Activated CD8-positive, alpha-beta memory T cell treated with anti-CD3 and anti-CD28 coated beads for 24 hours (primary cell): Measurements from ENCODE around the gene KRTAP5-9.

ENCODE experiments used
- DNase-seq: peaks from one replicate; pipeline ENCODE4 v3.0.0-alpha.2; 2020

Gene KRTAP5-9

GRCh38 chr11:71548120-71548519 is at the start of gene KRTAP5-9:
KRTAP5-9 (plus strand) TSS chr11:71548420; CDS start chr11:71548658, 238 bp downstream.
- no peak for DNase-seq

DNA sequence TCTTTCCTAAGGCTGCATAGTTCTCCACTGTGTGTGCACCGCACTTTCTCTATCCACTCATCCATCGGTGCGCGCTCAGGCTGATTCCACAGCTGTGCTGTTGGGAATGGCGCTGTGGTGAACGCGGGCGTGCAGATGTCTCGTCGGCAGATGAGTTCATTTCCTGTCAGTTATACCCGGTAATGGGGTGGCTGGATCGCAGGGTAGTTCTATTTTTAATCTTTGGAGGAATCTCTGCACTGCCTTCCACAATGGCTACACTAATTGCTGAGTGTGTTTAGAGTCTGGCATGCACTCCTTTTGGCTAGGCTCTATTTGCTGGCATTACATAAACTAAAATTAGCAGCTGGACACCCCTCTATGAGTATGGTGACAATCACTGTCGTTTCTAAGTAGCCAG is 49.1 kb upstream of the KRTAP5-9 start:
- no peak for DNase-seq

GRCh38 chr11:71499546-71499945 is 48.7 kb upstream of the KRTAP5-9 start:
- peak; percentile 28 for DNase-seq

DNA sequence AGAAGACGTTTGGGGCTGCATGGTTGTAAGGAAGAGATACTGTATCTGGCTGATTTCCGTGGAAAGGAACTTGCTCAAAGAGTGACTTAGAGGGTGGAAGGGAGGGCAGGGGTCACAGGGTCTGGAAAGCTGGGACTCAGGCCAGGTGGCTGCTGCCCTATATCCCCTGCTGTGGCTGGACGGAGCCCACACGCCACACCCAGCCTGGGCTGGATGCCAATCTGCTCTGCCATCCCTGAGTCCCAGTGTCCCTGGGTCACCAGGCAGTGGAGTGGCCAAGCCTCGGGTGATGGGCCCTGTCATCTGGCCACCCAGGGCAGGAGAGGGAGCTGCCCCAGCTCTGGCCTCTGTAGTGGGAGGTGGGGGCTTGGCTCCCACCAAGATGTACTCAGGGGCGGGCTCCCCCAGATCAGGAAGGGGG is 47.6 kb upstream of the KRTAP5-9 start:
- DNase-seq = peak; percentile 51

DNA sequence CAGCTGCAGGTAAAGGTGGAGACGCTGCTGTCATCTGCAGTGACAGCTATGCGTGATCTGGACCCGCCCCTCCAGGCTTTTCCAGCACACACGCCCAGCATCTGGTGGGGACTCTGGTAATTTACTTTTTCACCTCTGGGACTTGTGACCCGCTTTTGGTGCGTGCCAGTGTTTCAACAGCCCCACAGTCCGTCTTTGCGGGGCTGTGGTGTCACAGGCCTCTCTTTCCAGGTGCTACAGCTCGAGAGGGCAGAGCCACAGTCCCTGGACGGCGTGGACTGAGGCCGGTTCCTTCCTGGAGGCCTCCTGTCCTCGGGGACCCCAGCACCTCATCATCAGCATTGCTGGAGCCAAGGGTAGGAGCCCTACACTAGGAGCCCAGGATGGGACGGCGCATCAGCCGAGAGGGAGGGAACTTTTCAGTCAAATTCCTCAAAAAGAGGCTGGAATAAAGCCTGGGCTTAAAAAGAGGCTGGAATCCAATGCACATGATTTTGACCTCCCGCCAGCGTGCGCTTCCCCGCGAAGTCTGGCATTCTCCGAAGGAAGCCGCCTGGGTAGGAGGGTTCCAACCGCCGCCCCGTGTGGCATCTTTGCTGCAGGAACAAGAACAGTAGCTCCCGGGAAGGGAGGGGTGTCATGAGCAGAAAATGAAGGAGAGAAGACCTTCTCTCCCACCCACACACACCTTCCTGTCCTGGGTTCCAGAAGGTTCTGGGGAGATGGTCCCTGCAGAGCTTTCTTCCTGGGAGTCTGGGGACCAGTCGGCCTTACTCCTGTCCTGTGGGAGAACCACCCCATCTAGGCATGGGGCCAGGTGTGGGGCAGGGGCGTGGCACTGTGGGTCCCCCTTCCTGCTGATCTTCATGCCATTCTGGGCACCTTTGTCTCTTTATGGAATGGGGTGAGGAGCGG is 46.9 kb upstream of the KRTAP5-9 start:
- DNase-seq = peak; percentile 44

DNA sequence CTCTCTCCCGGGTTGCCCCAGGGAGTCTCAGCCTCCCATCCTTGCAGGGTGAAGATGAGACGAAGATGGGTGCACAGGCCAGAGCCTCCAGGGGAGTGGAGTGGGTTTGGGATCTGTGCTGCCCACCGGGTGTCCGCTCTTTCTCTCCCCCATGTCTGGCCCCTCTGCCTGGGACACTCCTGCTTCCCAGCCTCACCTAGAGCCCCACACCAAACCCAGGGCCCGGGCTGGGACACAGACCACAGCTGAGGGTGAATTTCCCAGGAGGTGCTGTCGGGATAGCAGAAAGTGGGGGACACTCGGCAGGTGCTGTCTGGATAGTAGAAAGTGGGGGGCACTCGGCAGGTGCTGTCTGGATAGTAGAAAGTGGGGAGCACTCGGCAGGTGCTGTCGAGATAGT is 46.2 kb upstream of the KRTAP5-9 start:
- peak; percentile 24 for DNase-seq

DNA sequence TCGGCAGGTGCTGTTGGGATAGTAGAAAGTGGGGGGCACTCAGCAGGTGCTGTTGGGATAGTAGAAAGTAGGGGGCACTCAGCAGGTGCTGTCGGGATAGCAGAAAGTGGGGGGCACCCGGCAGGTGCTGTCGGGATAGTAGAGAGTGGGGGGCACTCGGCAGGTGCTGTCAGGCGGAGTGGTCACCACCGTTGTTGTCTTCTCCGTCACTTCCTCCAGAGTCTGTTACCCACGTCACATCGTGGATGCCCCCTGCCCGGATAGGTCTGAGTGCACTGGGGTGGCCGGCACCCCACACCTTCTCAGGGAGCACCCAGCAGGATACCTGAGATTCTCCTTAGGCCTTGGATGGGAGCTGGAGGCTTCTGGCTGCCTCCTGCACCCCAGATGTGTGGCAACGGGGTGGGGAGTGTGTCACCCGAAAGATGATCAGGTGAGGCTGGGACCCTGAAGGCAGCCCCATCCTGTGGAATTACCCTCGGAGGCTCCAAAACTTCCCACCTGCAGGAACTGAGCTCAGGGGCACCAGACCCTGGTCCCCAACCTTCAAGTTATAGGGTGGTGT is 45.3 kb upstream of the KRTAP5-9 start:
- peak; percentile 47 for DNase-seq

GRCh38 chr11:71504531-71504930 is 43.7 kb upstream of the KRTAP5-9 start:
- no peak for DNase-seq

DNA sequence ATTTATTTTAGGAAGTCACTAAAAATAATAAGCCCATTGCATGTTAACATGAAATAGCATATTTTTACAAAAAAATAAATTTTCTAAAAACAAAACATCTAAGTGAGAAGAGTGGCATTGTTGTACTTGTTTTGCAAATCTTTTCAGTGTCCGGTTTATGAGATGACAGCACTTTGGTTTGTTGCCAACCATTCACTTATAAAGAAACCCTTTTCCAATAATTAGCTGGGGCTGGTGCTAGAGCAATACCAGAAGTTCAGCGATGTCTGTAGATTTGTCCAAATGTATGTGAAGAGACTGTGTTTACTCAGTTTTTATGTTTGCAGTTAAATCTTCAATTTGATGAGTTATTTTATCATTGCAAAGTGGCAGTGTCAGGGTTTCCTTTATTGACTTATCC is 43.2 kb upstream of the KRTAP5-9 start:
- DNase-seq = no peak

- DNase-seq = no peak
Measured at GRCh38 chr11:71505781-71506180, 42.4 kb upstream of the KRTAP5-9 start.

- DNase-seq = no peak
Measured at GRCh38 chr11:71507102-71507501, 41.1 kb upstream of the KRTAP5-9 start.

- peak; percentile 32 for DNase-seq
Measured at GRCh38 chr11:71518506-71519471, 29.4 kb upstream of the KRTAP5-9 start.

GRCh38 chr11:71519546-71519945 is 28.7 kb upstream of the KRTAP5-9 start:
- DNase-seq = peak; percentile 30

- peak; percentile 19 for DNase-seq
Measured at GRCh38 chr11:71525188-71525937, 22.9 kb upstream of the KRTAP5-9 start.

DNA sequence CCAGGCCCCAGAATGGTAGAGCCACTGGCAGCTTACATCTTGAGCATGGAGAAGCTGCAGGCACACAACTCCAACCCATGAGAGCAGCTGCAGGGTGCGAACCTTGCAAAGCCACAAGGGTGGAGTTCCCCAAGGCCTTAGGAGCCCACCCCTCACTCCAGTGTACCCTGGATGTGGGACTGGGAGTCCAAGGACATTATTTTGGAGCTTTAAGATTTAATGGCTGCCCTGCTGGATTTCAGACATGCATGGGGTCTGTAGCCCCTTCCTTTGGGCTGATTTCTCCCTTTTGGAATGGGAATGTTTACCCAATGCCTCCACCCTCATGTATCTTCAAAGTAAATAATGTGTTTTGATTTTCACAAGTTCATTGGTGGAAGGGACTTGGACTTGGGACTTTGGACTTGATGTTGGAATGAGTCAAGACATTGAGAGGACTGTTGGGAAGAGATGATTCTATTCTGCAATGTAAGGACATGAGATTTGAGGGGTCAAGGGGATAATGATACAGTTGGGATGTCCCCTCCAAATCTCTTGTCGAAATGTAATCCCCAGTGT is 22.2 kb upstream of the KRTAP5-9 start:
- peak; percentile 32 for DNase-seq

GRCh38 chr11:71526796-71527575 is 21.2 kb upstream of the KRTAP5-9 start, which contains the start of gene KRTAP5-7:
KRTAP5-7 (plus strand) TSS chr11:71527267; CDS start chr11:71527301, 34 bp downstream.
- DNase-seq = peak; percentile 11

GRCh38 chr11:71527576-71528210 is 20.5 kb upstream of the KRTAP5-9 start:
- peak; percentile 28 for DNase-seq

DNA sequence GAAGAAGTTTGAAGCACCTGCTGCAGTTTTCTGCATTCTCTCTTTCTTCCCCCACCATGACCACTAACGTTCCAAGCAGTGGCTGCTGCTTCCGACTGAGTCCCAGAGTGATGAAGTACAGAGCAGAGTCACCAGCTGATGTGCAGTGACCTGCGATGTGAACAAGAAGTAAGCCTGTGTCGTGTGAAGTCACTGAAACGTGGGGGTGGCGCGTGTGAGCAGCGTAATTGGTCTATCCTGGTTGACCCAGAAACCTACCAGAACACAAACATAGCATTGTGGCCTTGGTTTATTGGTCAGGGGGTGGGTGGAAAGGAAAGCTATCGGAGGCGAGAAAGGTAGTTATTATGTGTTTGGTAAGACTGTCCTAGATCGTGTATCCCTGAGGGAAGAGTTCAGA is 17.6 kb upstream of the KRTAP5-9 start:
- DNase-seq = peak; percentile 28

- DNase-seq = no peak
Measured at GRCh38 chr11:71532036-71532610, 16.1 kb upstream of the KRTAP5-9 start.
